Esophagus squamous epithelium (tissue), 5 donors: ENCODE results near the gene PXT1. TPM values are rescaled to one million over a fixed set of nuclear protein-coding genes. Genes with fewer than 3 reads are reported as not detected.

Experiments used
- DNase-seq: peaks from one replicate; lab custom pipeline; 2025; lab: John Stamatoyannopoulos, UW
- H3K27ac ChIP-seq, 4 donors: fragments of 200-600 bp; sonication (generic); one replicate each; pipeline ENCODE4 v1.5.1; 2016 to 2019; ENCODE audit warnings: mild to moderate bottlenecking in 1 of 4
- H3K27me3 ChIP-seq, 4 donors: fragments of 200-600 bp; sonication (generic); 1 replicate in 3 of 4; 2 replicates in 1 of 4; pipeline versions ENCODE4 v1.5.1 to v1.6.0; 2017 to 2021; ENCODE audit warnings: antibody characterized with exemption in 1 of 4
- H3K36me3 ChIP-seq, 3 donors: fragments of 200-600 bp; sonication (generic); one replicate each; pipeline ENCODE4 v1.5.1; 2016 to 2019
- H3K4me1 ChIP-seq, 3 donors: fragments of 200-600 bp; sonication (generic); one replicate each; pipeline ENCODE4 v1.5.1; 2017 to 2019
- H3K4me3 ChIP-seq, 4 donors: fragments of 200-600 bp; sonication (generic); 1 replicate in 3 of 4; 2 replicates in 1 of 4; pipeline ENCODE4 v1.5.1; 2016 to 2019; ENCODE audit warnings: mild to moderate bottlenecking in 2 of 4, moderate library complexity in 1 of 4
- H3K9me3 ChIP-seq, 3 donors: fragments of 200-600 bp; sonication (generic); one replicate each; pipeline ENCODE4 v1.5.1; 2016 to 2019
- CTCF ChIP-seq, 6 experiments: fragments of 450-650 bp in 4 of 6; fragments of 200-600 bp in 2 of 6; sonication (generic) in 2 of 6; IDR thresholded peaks; one replicate each; pipeline ENCODE4 v1.5.1; 2016 to 2019; ENCODE audit warnings: antibody characterized with exemption in 6 of 6, mild to moderate bottlenecking in 4 of 6, moderate library complexity in 4 of 6
- POLR2A ChIP-seq, 4 donors: fragments of 450-650 bp; IDR thresholded peaks; one replicate each; pipeline ENCODE4 v1.6.1; 2017; ENCODE audit warnings: antibody characterized with exemption in 4 of 4, mild to moderate bottlenecking in 4 of 4, moderate library complexity in 3 of 4
- WGBS, 2 donors: methylation state at CpG; one replicate each; pipeline ENCODE4 v1.1.5; 2018; 5-methylcytosine and 5-hydroxymethylcytosine counted together
- intact Hi-C: fragments of 100-400 bp; cut with DNase I; formaldehyde crosslinking; loops from one replicate; pipeline ENCODE4 v1.15.0; 2022
- total RNA-seq, 4 donors: library from RNA; depleted of rRNA; stranded (reverse); fragments of >200 nt; gene quantifications; one replicate each; pipeline ENCODE4 v1.1.0, GENCODE V29; 2016
- donor health status: DM: yes; HTN: yes; CAD: no.

PXT1 gene
- total RNA-seq, 4 donors from 2014 or later: not detected

- Histone ChIP-seq H3K27me3 (no peaks in the 10 kb centered on the region), H3K4me3 (no peak overlapping the region), H3K4me1 (peaks cover 7 to 23% (median 9%) of the 10 kb centered on the region in 3 donors), H3K9me3 (no peaks in the 10 kb centered on the region), H3K27ac (no peak overlapping the region), H3K36me3 (no peaks in the 10 kb centered on the region)
- intact Hi-C loops: no loop called here
- no peak for TF ChIP-seq CTCF (IDR thresholded peaks at IDR 0.05)
- TF ChIP-seq POLR2A (IDR thresholded peaks at IDR 0.05): no peak
- DNase-seq: no peak
- 77 to 80% methylated on average over 9 of the region's 9 CpGs for WGBS, 2 donors
Observed at GRCh38 chr6:36381502-36382389, 60.9 kb downstream of the PXT1 start.

GRCh38 chr6:36380166-36380565 lies 62.5 kb downstream of the PXT1 start:
- H3K27me3 ChIP-seq: no peaks in the 10 kb centered on the region
- peaks cover 0 to 13% (median 0%) of the 10 kb centered on the region in 3 donors for H3K4me1 ChIP-seq
- 93 to 94% methylated on average over 2 to 4 of the region's 4 CpGs for WGBS, 2 donors
- no peak for TF ChIP-seq CTCF (IDR thresholded peaks at IDR 0.05)
- no peak for TF ChIP-seq POLR2A (IDR thresholded peaks at IDR 0.05)
- H3K27ac ChIP-seq: no peak overlapping the region
- no peak for DNase-seq
- H3K9me3 ChIP-seq: no peaks in the 10 kb centered on the region
- no peak overlapping the region for H3K4me3 ChIP-seq
- no peaks in the 10 kb centered on the region for H3K36me3 ChIP-seq
- intact Hi-C loops: no loop called here

GRCh38 chr6:36378936-36379335 lies 63.7 kb downstream of the PXT1 start:
- Histone ChIP-seq H3K9me3 (no peaks in the 10 kb centered on the region), H3K4me1 (peaks cover 0 to 14% (median 0%) of the 10 kb centered on the region in 3 donors), H3K4me3 (no peak overlapping the region), H3K36me3 (no peaks in the 10 kb centered on the region), H3K27ac (no peak overlapping the region), H3K27me3 (no peaks in the 10 kb centered on the region)
- DNase-seq: no peak
- no peak for TF ChIP-seq CTCF (IDR thresholded peaks at IDR 0.05)
- intact Hi-C loops: no loop called here
- WGBS, 2 donors: 80 to 92% methylated on average over 9 to 10 of the region's 10 CpGs

- no peaks in the 10 kb centered on the region for H3K9me3 ChIP-seq
- no peaks in the 10 kb centered on the region for H3K27me3 ChIP-seq
- H3K4me1 ChIP-seq: peaks cover 0 to 20% (median 0%) of the 10 kb centered on the region in 3 donors
- H3K4me3 ChIP-seq: no peak overlapping the region
- TF ChIP-seq POLR2A (IDR thresholded peaks at IDR 0.05) (no peak), CTCF (IDR thresholded peaks at IDR 0.05) (no peak)
- no peaks in the 10 kb centered on the region for H3K36me3 ChIP-seq
- 73 to 76% methylated on average over 4 of the region's 4 CpGs for WGBS, 2 donors
- no peak for DNase-seq
- H3K27ac ChIP-seq: no peak overlapping the region
- intact Hi-C loops: no loop called here
Observed at GRCh38 chr6:36378243-36378920, 64.3 kb downstream of the PXT1 start.

GRCh38 chr6:36377594-36377993 lies 65.1 kb downstream of the PXT1 start:
- no peak for DNase-seq
- 39 to 41% methylated on average over 5 of the region's 5 CpGs for WGBS, 2 donors

More at GRCh38 chr6:36377594-36377993, 65.1 kb downstream of the PXT1 start:
- intact Hi-C loops: no loop called here
- no peaks in the 10 kb centered on the region for H3K36me3 ChIP-seq
- H3K4me3 ChIP-seq: no peak overlapping the region
- TF ChIP-seq CTCF (IDR thresholded peaks at IDR 0.05) (no peak), POLR2A (IDR thresholded peaks at IDR 0.05) (no peak)
- H3K27me3 ChIP-seq: no peaks in the 10 kb centered on the region
- H3K9me3 ChIP-seq: no peaks in the 10 kb centered on the region
- peaks cover 0 to 24% (median 0%) of the 10 kb centered on the region in 3 donors for H3K4me1 ChIP-seq
- H3K27ac ChIP-seq: peak overlapping the region in 1 of 4 donors; percentile 19
